Fibroblast of the aortic adventitia (primary cell): Measurements from ENCODE around the gene DNAJC5G. TPM values are rescaled to one million over a fixed set of nuclear protein-coding genes. Genes with fewer than 3 reads are reported as not detected.

ENCODE experiments used
- DNase-seq: peaks from one replicate; pipeline ENCODE4 v3.0.0-alpha.2; 2010; ENCODE audit warnings: low read depth
- H3K4me3 ChIP-seq: 2 replicates; pipeline ENCODE4 v1.5.1; 2011; ENCODE audit warnings: low read depth, mild to moderate bottlenecking, control low read depth, low read length, moderate library complexity
- total RNA-seq: library from RNA; depleted of rRNA; stranded (reverse); fragments of >200 nt; gene quantifications from 2 replicates; pipeline ENCODE4 v1.2.3, GENCODE V29; 2012; ENCODE audit warnings: low replicate concordance
- TF ChIP-seq, protein P1 (sequence below): IDR thresholded peaks from 2 replicates; pipeline ENCODE4 v1.5.1; 2011; ENCODE audit warnings: mild to moderate bottlenecking, low read length, control low read depth, inconsistent platforms; ENCODE audit not compliant: insufficient read depth

The DNAJC5G gene
- total RNA-seq, 1 donor, result not detected

DNA sequence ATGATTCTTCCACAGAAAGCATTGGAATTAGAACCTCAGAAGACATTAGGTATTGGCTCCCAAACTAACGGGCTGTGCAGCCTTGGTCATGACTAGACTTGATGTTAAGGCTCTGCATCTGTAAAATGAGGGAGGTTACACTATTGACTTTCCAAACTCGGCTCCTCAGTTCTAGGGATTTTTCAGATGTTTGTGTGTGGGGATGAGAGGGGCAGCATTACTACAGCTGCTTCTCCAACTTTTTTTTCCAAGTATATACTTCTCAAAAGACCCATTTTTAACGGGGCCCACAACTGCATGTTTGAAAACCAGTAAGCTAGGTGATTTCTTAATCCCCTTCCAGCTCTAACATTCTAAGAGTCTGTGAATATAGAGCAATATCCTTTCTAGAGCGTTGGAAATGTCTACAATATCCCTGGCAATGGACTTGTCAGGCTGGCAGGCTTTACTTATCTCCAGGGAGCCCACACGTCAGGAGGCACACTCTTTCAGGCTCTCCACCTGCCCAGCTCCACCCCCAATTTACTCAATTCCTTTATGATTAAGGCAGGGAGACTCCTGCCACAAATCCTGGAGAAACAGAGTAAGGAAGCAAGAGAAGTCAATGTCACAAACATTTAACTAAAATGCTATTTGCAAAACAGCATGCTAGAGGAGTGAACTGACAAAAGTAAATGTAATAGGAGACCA, 48.5 kb downstream of the DNAJC5G start:
- DNase-seq, result peak; percentile 18
- TF ChIP-seq, protein P1, sequence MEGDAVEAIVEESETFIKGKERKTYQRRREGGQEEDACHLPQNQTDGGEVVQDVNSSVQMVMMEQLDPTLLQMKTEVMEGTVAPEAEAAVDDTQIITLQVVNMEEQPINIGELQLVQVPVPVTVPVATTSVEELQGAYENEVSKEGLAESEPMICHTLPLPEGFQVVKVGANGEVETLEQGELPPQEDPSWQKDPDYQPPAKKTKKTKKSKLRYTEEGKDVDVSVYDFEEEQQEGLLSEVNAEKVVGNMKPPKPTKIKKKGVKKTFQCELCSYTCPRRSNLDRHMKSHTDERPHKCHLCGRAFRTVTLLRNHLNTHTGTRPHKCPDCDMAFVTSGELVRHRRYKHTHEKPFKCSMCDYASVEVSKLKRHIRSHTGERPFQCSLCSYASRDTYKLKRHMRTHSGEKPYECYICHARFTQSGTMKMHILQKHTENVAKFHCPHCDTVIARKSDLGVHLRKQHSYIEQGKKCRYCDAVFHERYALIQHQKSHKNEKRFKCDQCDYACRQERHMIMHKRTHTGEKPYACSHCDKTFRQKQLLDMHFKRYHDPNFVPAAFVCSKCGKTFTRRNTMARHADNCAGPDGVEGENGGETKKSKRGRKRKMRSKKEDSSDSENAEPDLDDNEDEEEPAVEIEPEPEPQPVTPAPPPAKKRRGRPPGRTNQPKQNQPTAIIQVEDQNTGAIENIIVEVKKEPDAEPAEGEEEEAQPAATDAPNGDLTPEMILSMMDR, result no peak
- peak overlapping the region; percentile 97 for H3K4me3 ChIP-seq

DNA sequence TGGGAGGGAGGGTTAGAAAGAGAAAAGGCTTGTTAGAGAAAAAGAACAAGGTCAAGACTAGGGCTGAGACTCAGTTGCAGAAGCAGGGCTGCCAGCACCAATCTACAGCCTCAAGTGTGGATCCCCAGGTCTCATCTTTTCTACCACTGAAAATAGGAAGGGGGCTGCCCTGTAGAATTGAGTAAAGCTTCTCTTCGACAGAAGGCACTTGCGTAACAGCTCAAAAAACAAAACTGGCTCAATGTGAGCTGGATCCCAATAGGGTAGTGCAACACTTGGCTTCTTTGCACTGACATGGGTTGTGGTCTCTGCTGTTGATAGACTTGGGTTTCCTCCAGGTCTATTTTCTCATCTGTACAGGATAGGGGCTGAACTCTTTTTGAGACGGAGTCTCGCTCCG, 49.5 kb downstream of the DNAJC5G start:
- H3K4me3 ChIP-seq, result no peak overlapping the region
- DNase-seq, result no peak

More for the DNA sequence above, 49.5 kb downstream of the DNAJC5G start:
- TF ChIP-seq, protein P1, result no peak

Other genes with a start within 250 kb of the DNAJC5G start
- gene TMEM214, start 242.5 kb upstream of the DNAJC5G start, total RNA-seq, result 10.3 and 71.6 TPM in 2 replicates
- 17.5 and 25.3 TPM in 2 replicates for gene AGBL5, start 223.8 kb upstream of the DNAJC5G start, total RNA-seq
- gene OST4, start 203.8 kb upstream of the DNAJC5G start, total RNA-seq, result 36.5 and 300 TPM in 2 replicates
- gene EMILIN1, start 196.8 kb upstream of the DNAJC5G start, total RNA-seq, result 81.3 and 153 TPM in 2 replicates
- gene KHK, start 188.7 kb upstream of the DNAJC5G start, total RNA-seq, result 1.7 and 2.3 TPM in 2 replicates
- gene CGREF1, start 156.3 kb upstream of the DNAJC5G start, total RNA-seq, result 4.7 and 9.3 TPM in 2 replicates
- gene ABHD1, start 151.6 kb upstream of the DNAJC5G start, total RNA-seq, result 0.09 TPM in 1 of 2 replicates, not detected in the other
- 37.0 and 46.0 TPM in 2 replicates for gene PREB, start 140.8 kb upstream of the DNAJC5G start, total RNA-seq
- not detected in 2 replicates for gene PRR30, start 136.0 kb upstream of the DNAJC5G start, total RNA-seq
- gene TCF23, start 126.4 kb upstream of the DNAJC5G start, total RNA-seq, result 2.3 TPM in 1 of 2 replicates, not detected in the other
- 135 and 216 TPM in 2 replicates for gene ATRAID, start 63.4 kb upstream of the DNAJC5G start, total RNA-seq
- 12.9 and 20.0 TPM in 2 replicates for gene SLC5A6, start 63.2 kb upstream of the DNAJC5G start, total RNA-seq
- 28.9 and 35.5 TPM in 2 replicates for gene CAD, start 58.1 kb upstream of the DNAJC5G start, total RNA-seq
- gene SLC30A3, start 12.4 kb upstream of the DNAJC5G start, total RNA-seq, result 0.09 and 0.25 TPM in 2 replicates
- gene TRIM54, start 7.0 kb downstream of the DNAJC5G start, total RNA-seq, result not detected in 2 replicates
- gene UCN, start 33.0 kb downstream of the DNAJC5G start, total RNA-seq, result 0.27 and 1.1 TPM in 2 replicates
- 37.7 and 92.8 TPM in 2 replicates for gene MPV17, start 47.7 kb downstream of the DNAJC5G start, total RNA-seq
- gene GTF3C2, start 81.3 kb downstream of the DNAJC5G start, total RNA-seq, result 27.2 and 33.4 TPM in 2 replicates
- gene EIF2B4, start 94.9 kb downstream of the DNAJC5G start, total RNA-seq, result 28.5 and 29.7 TPM in 2 replicates
- 102 and 125 TPM in 2 replicates for gene SNX17, start 95.2 kb downstream of the DNAJC5G start, total RNA-seq
- 7.3 and 19.2 TPM in 2 replicates for gene ZNF513, start 105.3 kb downstream of the DNAJC5G start, total RNA-seq
- 62.2 and 146 TPM in 2 replicates for gene PPM1G, start 134.2 kb downstream of the DNAJC5G start, total RNA-seq
- gene NRBP1, start 153.2 kb downstream of the DNAJC5G start, total RNA-seq, result 40.1 and 118 TPM in 2 replicates
- gene KRTCAP3, start 166.9 kb downstream of the DNAJC5G start, total RNA-seq, result not detected in 2 replicates
- gene IFT172, start 214.3 kb downstream of the DNAJC5G start, total RNA-seq, result 24.4 and 25.7 TPM in 2 replicates
- gene FNDC4, start 219.8 kb downstream of the DNAJC5G start, total RNA-seq, result 7.3 and 45.8 TPM in 2 replicates
- 4.5 and 4.9 TPM in 2 replicates for gene GCKR, start 221.4 kb downstream of the DNAJC5G start, total RNA-seq